ENCODE measurements around the gene KIRREL1.

GRCh38 chr1:158103861-158104522, 110.5 kb downstream of the KIRREL1 start:
- TF ChIP-seq PHF20 (CRISPR knock-in tag; IDR thresholded peaks at IDR 0.05) (no peak), CTCF (CRISPR knock-in tag; IDR thresholded peaks at IDR 0.05) (no peak), PREB (CRISPR knock-in tag; IDR thresholded peaks at IDR 0.05) (no peak), HNRNPUL1 (IDR thresholded peaks at IDR 0.05; ENCODE audit: low read depth, low read length) (no peak)

Measured in HepG2 (cell line).